Endothelial cell (in vitro differentiated cells): Measurements from ENCODE around the gene DDX59. TPM values are rescaled to one million over a fixed set of nuclear protein-coding genes. Genes with fewer than 3 reads are reported as not detected.

ENCODE experiments used
- DNase-seq: peaks from one replicate; pipeline ENCODE4 v3.0.0; 2021; ENCODE audit warnings: low spot score
- H3K27ac Mint-ChIP-seq: one replicate; pipeline ENCODE4 v1.8.0; 2021; ENCODE audit warnings: mixed read lengths, inconsistent platforms; ENCODE audit not compliant: unreplicated experiment
- H3K27me3 Mint-ChIP-seq: one replicate; pipeline ENCODE4 v1.8.0; 2021; ENCODE audit warnings: mild to moderate bottlenecking, moderate library complexity, mixed read lengths, inconsistent platforms; ENCODE audit not compliant: unreplicated experiment
- H3K36me3 Mint-ChIP-seq: one replicate; pipeline ENCODE4 v1.8.0; 2021; ENCODE audit warnings: mild to moderate bottlenecking, low read depth, mixed read lengths, inconsistent platforms; ENCODE audit not compliant: unreplicated experiment
- H3K4me1 Mint-ChIP-seq: one replicate; pipeline ENCODE4 v1.8.0; 2021; ENCODE audit warnings: mild to moderate bottlenecking, mixed read lengths, inconsistent platforms; ENCODE audit not compliant: unreplicated experiment
- H3K4me3 Mint-ChIP-seq: one replicate; pipeline ENCODE4 v1.8.0; 2021; ENCODE audit warnings: mild to moderate bottlenecking, mixed read lengths, inconsistent platforms; ENCODE audit not compliant: unreplicated experiment
- H3K9me3 Mint-ChIP-seq: one replicate; pipeline ENCODE4 v1.8.0; 2021; ENCODE audit warnings: mixed read lengths, inconsistent platforms; ENCODE audit not compliant: unreplicated experiment
- total RNA-seq: library from RNA; stranded (reverse); fragmentation: NEBNext Ultra II Directional; extraction: Animal tissue kit (Norgen Biotek cat#: 25700); gene quantifications from one replicate; pipeline ENCODE4 v1.2.1, GENCODE V29; 2021; ENCODE audit not compliant: unreplicated experiment
- TF ChIP-seq, protein P1 (sequence below): fragments of 200-600 bp; sonication (generic); IDR thresholded peaks from one replicate; pipeline ENCODE4 v1.5.0; 2021; ENCODE audit warnings: antibody characterized with exemption; ENCODE audit not compliant: unreplicated experiment

Gene DDX59
- total RNA-seq, 1 donor from 2014 or later: 20.1 TPM

GRCh38 chr1:200673952-200674823, 4.5 kb upstream of the DDX59 start:
- TF ChIP-seq, protein P1, sequence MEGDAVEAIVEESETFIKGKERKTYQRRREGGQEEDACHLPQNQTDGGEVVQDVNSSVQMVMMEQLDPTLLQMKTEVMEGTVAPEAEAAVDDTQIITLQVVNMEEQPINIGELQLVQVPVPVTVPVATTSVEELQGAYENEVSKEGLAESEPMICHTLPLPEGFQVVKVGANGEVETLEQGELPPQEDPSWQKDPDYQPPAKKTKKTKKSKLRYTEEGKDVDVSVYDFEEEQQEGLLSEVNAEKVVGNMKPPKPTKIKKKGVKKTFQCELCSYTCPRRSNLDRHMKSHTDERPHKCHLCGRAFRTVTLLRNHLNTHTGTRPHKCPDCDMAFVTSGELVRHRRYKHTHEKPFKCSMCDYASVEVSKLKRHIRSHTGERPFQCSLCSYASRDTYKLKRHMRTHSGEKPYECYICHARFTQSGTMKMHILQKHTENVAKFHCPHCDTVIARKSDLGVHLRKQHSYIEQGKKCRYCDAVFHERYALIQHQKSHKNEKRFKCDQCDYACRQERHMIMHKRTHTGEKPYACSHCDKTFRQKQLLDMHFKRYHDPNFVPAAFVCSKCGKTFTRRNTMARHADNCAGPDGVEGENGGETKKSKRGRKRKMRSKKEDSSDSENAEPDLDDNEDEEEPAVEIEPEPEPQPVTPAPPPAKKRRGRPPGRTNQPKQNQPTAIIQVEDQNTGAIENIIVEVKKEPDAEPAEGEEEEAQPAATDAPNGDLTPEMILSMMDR: no peak
- H3K27ac Mint-ChIP-seq: no peak overlapping the region
- peaks cover 5% of the 10 kb centered on the region for H3K27me3 Mint-ChIP-seq
- no peak overlapping the region for H3K4me3 Mint-ChIP-seq
- no peaks in the 10 kb centered on the region for H3K9me3 Mint-ChIP-seq
- peaks cover 11% of the 10 kb centered on the region for H3K4me1 Mint-ChIP-seq
- no peak for DNase-seq
- H3K36me3 Mint-ChIP-seq: no peaks in the 10 kb centered on the region

- H3K4me3 Mint-ChIP-seq: no peak overlapping the region
- no peaks in the 10 kb centered on the region for H3K36me3 Mint-ChIP-seq
- no peak for DNase-seq
- H3K9me3 Mint-ChIP-seq: no peaks in the 10 kb centered on the region
- H3K27ac Mint-ChIP-seq: no peak overlapping the region
- TF ChIP-seq, protein P1: no peak
- peaks cover 21% of the 10 kb centered on the region for H3K4me1 Mint-ChIP-seq
- H3K27me3 Mint-ChIP-seq: peaks cover 5% of the 10 kb centered on the region
Observed at GRCh38 chr1:200671235-200671786, 1.6 kb upstream of the DDX59 start.

DNA sequence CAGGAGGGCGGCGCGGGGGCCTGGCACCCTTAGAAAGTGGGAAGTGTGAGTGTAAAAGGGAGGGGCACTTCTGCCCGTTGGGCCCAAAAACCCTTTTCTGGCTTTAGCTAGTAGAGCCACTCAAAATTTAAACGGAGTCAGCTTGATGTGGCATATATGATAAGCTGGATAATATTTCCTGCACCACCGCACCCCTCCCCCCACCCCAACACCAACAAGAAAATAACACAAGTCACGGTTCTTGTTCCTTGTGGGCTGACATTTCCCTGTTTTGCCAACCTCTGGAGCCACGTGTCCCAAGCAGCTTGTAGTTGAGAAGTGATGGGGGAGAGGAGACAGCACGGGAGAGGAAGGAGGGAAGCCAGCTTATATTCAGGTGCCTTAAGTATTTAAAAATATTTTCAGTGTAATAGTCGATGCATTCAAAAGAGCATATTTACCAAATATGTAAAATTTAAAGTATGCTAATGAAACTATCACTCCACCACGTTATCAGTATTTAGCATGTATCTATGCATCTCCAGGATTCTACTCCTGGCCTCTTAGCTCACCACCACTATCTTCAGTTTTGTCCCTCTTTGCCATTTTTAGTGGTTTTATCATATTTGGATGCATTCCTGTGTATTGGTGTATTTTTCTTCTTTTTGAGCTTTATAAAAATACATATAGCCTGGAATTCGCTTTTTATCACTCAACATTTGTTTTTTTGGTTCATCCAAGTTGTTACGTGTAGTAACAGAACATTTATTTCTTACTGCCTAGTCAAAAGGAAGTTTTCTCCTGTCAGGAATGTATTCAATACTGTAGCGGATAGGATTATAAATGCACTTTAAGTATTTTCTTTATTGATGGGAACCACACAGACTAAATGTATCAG, 773 bp upstream of the DDX59 start:
- Mint-ChIP-seq H3K4me1 (peaks cover 30% of the 10 kb centered on the region), H3K9me3 (no peaks in the 10 kb centered on the region), H3K4me3 (peak overlapping the region; percentile 94), H3K27me3 (peaks cover 5% of the 10 kb centered on the region), H3K27ac (peak overlapping the region; percentile 98), H3K36me3 (no peaks in the 10 kb centered on the region)
- TF ChIP-seq, protein P1: no peak
- no peak for DNase-seq

- peak overlapping the region; percentile 81 for H3K4me3 Mint-ChIP-seq
- H3K9me3 Mint-ChIP-seq: no peaks in the 10 kb centered on the region
- TF ChIP-seq, protein P1: no peak
- H3K4me1 Mint-ChIP-seq: peaks cover 24% of the 10 kb centered on the region
- H3K27me3 Mint-ChIP-seq: peaks cover 5% of the 10 kb centered on the region
- DNase-seq: no peak
- H3K36me3 Mint-ChIP-seq: no peaks in the 10 kb centered on the region
- peak overlapping the region; percentile 67 for H3K27ac Mint-ChIP-seq
Observed at GRCh38 chr1:200668514-200669313, 993 bp downstream of the DDX59 start.
